Calu3 (cell line): ENCODE results near the gene SCD. TPM values are rescaled to one million over a fixed set of nuclear protein-coding genes. Genes with fewer than 3 reads are reported as not detected.

Source experiments
- BruUV-seq: library from RNA; stranded (reverse); fragments of 400-500 nt; replicated peaks from 2 replicates; lab custom pipeline; 2021; lab: Mats Ljungman, UMichigan
- CTCF ChIA-PET: fragments of 300-600 bp; sonication (Branson Sonifier 250); formaldehyde crosslinking; loops from one replicate; lab custom pipeline; 2022; ENCODE audit warnings: antibody characterized with exemption; lab: Charles Lee
- DNase-seq: peaks from one replicate; pipeline ENCODE4 v3.0.0; 2022
- H3K27ac Mint-ChIP-seq: one replicate; pipeline ENCODE4 v1.8.0; 2022; ENCODE audit warnings: mixed read lengths; ENCODE audit not compliant: unreplicated experiment
- H3K27me3 Mint-ChIP-seq: one replicate; pipeline ENCODE4 v1.8.0; 2022; ENCODE audit warnings: mixed read lengths; ENCODE audit not compliant: unreplicated experiment
- H3K36me3 Mint-ChIP-seq: one replicate; pipeline ENCODE4 v1.8.0; 2022; ENCODE audit warnings: mild to moderate bottlenecking, moderate library complexity, mixed read lengths; ENCODE audit not compliant: insufficient read depth, unreplicated experiment
- H3K4me1 Mint-ChIP-seq: one replicate; pipeline ENCODE4 v1.8.0; 2022; ENCODE audit warnings: mild to moderate bottlenecking, low read depth, mixed read lengths; ENCODE audit not compliant: unreplicated experiment
- H3K4me3 Mint-ChIP-seq: one replicate; pipeline ENCODE4 v1.8.0; 2022; ENCODE audit warnings: mild to moderate bottlenecking, low read depth, moderate library complexity, mixed read lengths; ENCODE audit not compliant: unreplicated experiment
- H3K9me3 Mint-ChIP-seq: one replicate; pipeline ENCODE4 v1.8.0; 2022; ENCODE audit warnings: low read depth, mixed read lengths; ENCODE audit not compliant: unreplicated experiment
- intact Hi-C: fragments of 100-400 bp; cut with micrococcal nuclease; formaldehyde crosslinking; loops from one replicate; pipeline ENCODE4 v1.10.0; 2022; ENCODE audit not compliant: unreplicated experiment
- total RNA-seq: library from RNA; stranded (reverse); gene quantifications from 2 replicates; pipeline ENCODE4 v1.2.3, GENCODE V29; 2022
- TF ChIP-seq, protein P1 (sequence below): fragments of 200-600 bp; IDR thresholded peaks from one replicate; pipeline ENCODE4 v1.8.0; 2022; ENCODE audit warnings: antibody characterized with exemption; ENCODE audit not compliant: unreplicated experiment

Gene SCD
- total RNA-seq, 1 experiment from 2014 or later = 225 TPM

DNA sequence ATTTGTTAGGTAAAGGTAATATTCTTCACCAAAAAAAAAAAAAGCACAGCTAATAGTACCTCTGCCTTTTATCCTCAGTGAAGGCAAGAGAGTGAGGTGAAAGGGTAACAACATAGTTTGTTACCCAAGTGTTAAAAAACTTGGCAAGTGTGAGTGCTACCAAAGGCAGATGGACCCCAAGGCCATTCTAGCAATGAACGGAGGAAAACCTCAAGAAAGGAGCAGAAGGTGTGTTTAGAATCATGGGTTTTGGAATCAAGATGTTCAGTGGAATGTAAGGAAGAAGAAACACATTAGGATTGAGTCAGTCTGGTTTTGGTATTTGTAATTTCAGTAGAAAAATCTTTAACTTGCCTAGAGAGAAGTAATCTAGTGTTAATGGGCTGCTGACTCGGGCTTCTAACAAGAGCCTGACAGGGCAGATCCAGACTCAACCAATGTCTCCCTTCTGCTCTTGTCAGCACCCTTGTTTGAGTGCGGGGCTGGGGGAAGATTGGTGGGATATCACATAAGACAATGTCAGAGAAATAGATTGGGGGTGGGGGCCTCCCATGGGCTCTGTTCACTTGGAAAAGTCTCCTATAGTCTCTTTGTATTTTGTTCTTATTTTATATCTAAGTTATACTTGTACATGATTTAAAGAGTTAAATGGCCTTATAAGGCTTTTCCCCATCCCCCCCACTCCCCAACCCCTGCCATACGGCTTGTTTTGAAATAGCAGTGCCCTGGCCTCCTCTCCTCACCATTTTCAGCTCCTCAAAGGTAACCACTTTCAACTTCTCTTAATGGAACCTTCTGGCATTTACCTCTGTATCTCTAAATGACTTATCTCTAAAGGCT lies 44.4 kb downstream of the SCD start:
- intact Hi-C loops = no loop called here
- no peaks in the 10 kb centered on the region for H3K27me3 Mint-ChIP-seq
- TF ChIP-seq, protein P1, sequence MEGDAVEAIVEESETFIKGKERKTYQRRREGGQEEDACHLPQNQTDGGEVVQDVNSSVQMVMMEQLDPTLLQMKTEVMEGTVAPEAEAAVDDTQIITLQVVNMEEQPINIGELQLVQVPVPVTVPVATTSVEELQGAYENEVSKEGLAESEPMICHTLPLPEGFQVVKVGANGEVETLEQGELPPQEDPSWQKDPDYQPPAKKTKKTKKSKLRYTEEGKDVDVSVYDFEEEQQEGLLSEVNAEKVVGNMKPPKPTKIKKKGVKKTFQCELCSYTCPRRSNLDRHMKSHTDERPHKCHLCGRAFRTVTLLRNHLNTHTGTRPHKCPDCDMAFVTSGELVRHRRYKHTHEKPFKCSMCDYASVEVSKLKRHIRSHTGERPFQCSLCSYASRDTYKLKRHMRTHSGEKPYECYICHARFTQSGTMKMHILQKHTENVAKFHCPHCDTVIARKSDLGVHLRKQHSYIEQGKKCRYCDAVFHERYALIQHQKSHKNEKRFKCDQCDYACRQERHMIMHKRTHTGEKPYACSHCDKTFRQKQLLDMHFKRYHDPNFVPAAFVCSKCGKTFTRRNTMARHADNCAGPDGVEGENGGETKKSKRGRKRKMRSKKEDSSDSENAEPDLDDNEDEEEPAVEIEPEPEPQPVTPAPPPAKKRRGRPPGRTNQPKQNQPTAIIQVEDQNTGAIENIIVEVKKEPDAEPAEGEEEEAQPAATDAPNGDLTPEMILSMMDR = no peak
- no peaks in the 10 kb centered on the region for H3K9me3 Mint-ChIP-seq
- H3K36me3 Mint-ChIP-seq = no peaks in the 10 kb centered on the region
- H3K27ac Mint-ChIP-seq = no peak overlapping the region
- CTCF ChIA-PET = no interaction called here
- no TSS peak for BruUV-seq
- H3K4me3 Mint-ChIP-seq = no peak overlapping the region
- DNase-seq = no peak
- no peaks in the 10 kb centered on the region for H3K4me1 Mint-ChIP-seq

- Mint-ChIP-seq H3K4me3 (no peak overlapping the region), H3K36me3 (no peaks in the 10 kb centered on the region), H3K27ac (no peak overlapping the region), H3K27me3 (no peaks in the 10 kb centered on the region), H3K4me1 (no peaks in the 10 kb centered on the region), H3K9me3 (no peaks in the 10 kb centered on the region)
- no TSS peak for BruUV-seq
- TF ChIP-seq, protein P1 = no peak
- CTCF ChIA-PET = no interaction called here
- intact Hi-C loops = no loop called here
- no peak for DNase-seq
Measured at GRCh38 chr10:100392686-100393003, 45.6 kb downstream of the SCD start.

GRCh38 chr10:100395626-100396025 lies 48.6 kb downstream of the SCD start:
- TF ChIP-seq, protein P1 = no peak
- no peaks in the 10 kb centered on the region for H3K4me1 Mint-ChIP-seq
- CTCF ChIA-PET = no interaction called here

DNA sequence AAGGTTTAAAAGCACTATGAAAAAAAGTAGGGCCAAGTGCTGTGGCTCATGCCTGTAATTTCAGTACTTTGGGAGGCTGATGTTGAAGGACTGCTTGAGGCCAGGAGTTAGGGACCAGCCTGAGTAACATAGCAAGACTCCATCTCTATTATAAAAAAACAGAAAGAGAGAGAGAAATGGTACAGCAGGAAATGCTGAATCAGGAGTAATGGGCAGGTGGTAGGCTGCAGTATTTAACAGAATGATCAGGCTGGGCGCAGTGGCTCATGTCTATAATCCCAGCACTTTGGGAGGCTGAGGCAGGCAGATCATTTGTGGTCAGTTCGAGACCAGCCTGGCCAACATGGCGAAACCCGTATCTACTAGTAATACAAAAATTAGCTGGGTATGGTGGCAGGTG lies 49.6 kb downstream of the SCD start:
- Mint-ChIP-seq H3K9me3 (no peaks in the 10 kb centered on the region), H3K27ac (no peak overlapping the region), H3K4me3 (no peak overlapping the region), H3K27me3 (no peaks in the 10 kb centered on the region), H3K36me3 (no peaks in the 10 kb centered on the region), H3K4me1 (no peaks in the 10 kb centered on the region)
- TF ChIP-seq, protein P1 = no peak
- BruUV-seq = no TSS peak
- no peak for DNase-seq
- CTCF ChIA-PET = no interaction called here
- intact Hi-C loops = no loop called here

More at GRCh38 chr10:100395626-100396025, 48.6 kb downstream of the SCD start:
- no peak overlapping the region for H3K27ac Mint-ChIP-seq
- H3K9me3 Mint-ChIP-seq = no peaks in the 10 kb centered on the region
- no peaks in the 10 kb centered on the region for H3K36me3 Mint-ChIP-seq
- BruUV-seq = no TSS peak
- H3K27me3 Mint-ChIP-seq = no peaks in the 10 kb centered on the region
- intact Hi-C loops = no loop called here
- no peak for DNase-seq
- H3K4me3 Mint-ChIP-seq = no peak overlapping the region
